Adrenal gland (tissue), 12 donors: ENCODE results near the gene RGMB. TPM values are rescaled to one million over a fixed set of nuclear protein-coding genes. Genes with fewer than 3 reads are reported as not detected.

ENCODE experiments used
- DNase-seq, 7 donors: peaks; one replicate each; pipeline ENCODE4 v3.0.0-alpha.2; 2019 to 2020
- H3K27ac ChIP-seq, 5 donors: fragments of 200-600 bp; sonication (generic) in 4 of 5; 1 replicate in 3 of 5; 2 replicates in 2 of 5; pipeline versions ENCODE4 v1.5.1 to v1.8.0; 2016 to 2020; ENCODE audit warnings: mild to moderate bottlenecking in 1 of 5
- H3K27me3 ChIP-seq: fragments of 200-600 bp; 2 replicates; pipeline ENCODE4 v1.8.0; 2021
- H3K36me3 ChIP-seq, 2 donors: fragments of 200-600 bp; replicated peaks in 1 of 2; 1 replicate in 1 of 2; 2 replicates in 1 of 2; pipeline versions ENCODE4 v1.5.1 to v1.8.0; 2018 to 2022
- H3K4me1 ChIP-seq, 2 donors: fragments of 200-600 bp; replicated peaks in 1 of 2; 1 replicate in 1 of 2; 2 replicates in 1 of 2; pipeline versions ENCODE4 v1.5.1 to v1.8.0; 2018 to 2021
- H3K4me3 ChIP-seq, 4 donors: fragments of 200-600 bp; sonication (generic) in 3 of 4; one replicate each; pipeline ENCODE4 v1.5.1; 2016 to 2018
- H3K9me3 ChIP-seq, 3 donors: fragments of 200-600 bp; sonication (generic) in 1 of 3; replicated peaks in 1 of 3; 1 replicate in 2 of 3; 2 replicates in 1 of 3; pipeline versions ENCODE4 v1.5.1 to v1.8.0; 2016 to 2021
- CTCF ChIP-seq, 6 experiments: fragments of 450-650 bp in 4 of 6; fragments of 200-600 bp in 2 of 6; sonication (generic) in 1 of 6; IDR thresholded peaks; 1 replicate in 5 of 6; 2 replicates in 1 of 6; pipeline versions ENCODE4 v1.5.1 to v1.8.0; 2016 to 2021; ENCODE audit warnings: antibody characterized with exemption in 6 of 6, mild to moderate bottlenecking in 2 of 6, moderate library complexity in 1 of 6
- POLR2A ChIP-seq, 2 donors: fragments of 450-650 bp; IDR thresholded peaks; one replicate each; pipeline ENCODE4 v1.6.1; 2017; ENCODE audit warnings: antibody characterized with exemption in 2 of 2, mild to moderate bottlenecking in 2 of 2, moderate library complexity in 1 of 2
- WGBS, 4 donors: extraction: QIAGEN DNeasy Blood & Tissue Kit in 2 of 4; methylation state at CpG; one replicate each; pipeline versions ENCODE4 v1.1.5 to v1.1.7; 2013 to 2017; 5-methylcytosine and 5-hydroxymethylcytosine counted together
- intact Hi-C, 2 donors: fragments of 100-400 bp; cut with DNase I; formaldehyde crosslinking; loops; one replicate each; pipeline versions ENCODE4 v1.14.1 to v1.15.0; 2022 to 2023
- polyA plus RNA-seq, 3 donors: library from polyadenylated mRNA; stranded (reverse); fragments of 200-250 nt in 2 of 3; fragments of 350-450 nt in 1 of 3; fragmentation: Illumina TruSeq in 1 of 3; extraction: RNeasy Lipid Tissue Mini Kit (QIAGEN cat#74804) in 1 of 3; gene quantifications; one replicate each; pipeline ENCODE4 v1.2.3, GENCODE V29; 2013 to 2014
- total RNA-seq, 9 donors: library from RNA; depleted of rRNA in 4 of 9; stranded (reverse); fragments of >200 nt in 4 of 9; fragments of 120-200 nt in 1 of 9; fragmentation: NEBNext Ultra II Directional in 1 of 9; extraction: Animal tissue kit (Norgen Biotek cat#: 25700) in 1 of 9; gene quantifications; one replicate each; pipeline versions ENCODE4 v1.1.0 to v1.2.4, GENCODE V29; 2013 to 2023
- donor health status: healthy with polysubstance abuse.
- donor health status: Bipolar disorder and iron deficiency.
- donor health status: DM: yes; HTN: yes; CAD: no.
- donor health status: DM: no; HTN: no; CAD: no.
- donor health status: DM: no; HTN: no; CAD: no.
- donor health status: DM: yes; HTN: yes; CAD: no.

The RGMB gene
- total and polyA plus RNA-seq, 12 donors = 1.0 to 14.4 (median 9.6) TPM

GRCh38 chr5:98827588-98828284 is 54.3 kb downstream of the RGMB start:
- DNase-seq = no peak
- intact Hi-C loops = no loop called here
- H3K9me3 ChIP-seq = no peaks in the 10 kb centered on the region
- H3K27me3 ChIP-seq = no peaks in the 10 kb centered on the region
- no peaks in the 10 kb centered on the region for H3K36me3 ChIP-seq
- no peak overlapping the region for H3K4me3 ChIP-seq
- no peak for TF ChIP-seq CTCF (IDR thresholded peaks at IDR 0.05)
- H3K4me1 ChIP-seq = no peaks in the 10 kb centered on the region
- no peak overlapping the region for H3K27ac ChIP-seq
- 64 to 77% (median 72%) methylated on average over 5 to 7 of the region's 7 CpGs for WGBS, 4 donors

GRCh38 chr5:98836175-98836574 is 62.7 kb downstream of the RGMB start:
- no peaks in the 10 kb centered on the region for H3K4me1 ChIP-seq
- H3K27ac ChIP-seq = no peak overlapping the region
- H3K9me3 ChIP-seq = no peaks in the 10 kb centered on the region
- TF ChIP-seq POLR2A (IDR thresholded peaks at IDR 0.05) = no peak
- TF ChIP-seq CTCF (IDR thresholded peaks at IDR 0.05) = no peak
- WGBS, 4 donors = 90 to 96% (median 94%) methylated on average over 5 of the region's 5 CpGs
- DNase-seq = no peak
- H3K36me3 ChIP-seq = no peaks in the 10 kb centered on the region
- intact Hi-C loops = no loop called here
- no peaks in the 10 kb centered on the region for H3K27me3 ChIP-seq
- H3K4me3 ChIP-seq = no peak overlapping the region

- Histone ChIP-seq H3K4me1 (no peaks in the 10 kb centered on the region), H3K27me3 (no peaks in the 10 kb centered on the region), H3K36me3 (no peaks in the 10 kb centered on the region), H3K27ac (no peak overlapping the region), H3K9me3 (no peaks in the 10 kb centered on the region), H3K4me3 (peak overlapping the region in 1 of 4 donors; percentile 37)
- WGBS, 4 donors = 40 to 67% (median 54%) methylated on average over 29 to 42 of the region's 42 CpGs
- peak in 1 of 7 donors; percentile 10 for DNase-seq
- intact Hi-C loops = no loop called here
- TF ChIP-seq POLR2A (IDR thresholded peaks at IDR 0.05) = no peak
- TF ChIP-seq CTCF (IDR thresholded peaks at IDR 0.05) = peak in 3 of 6 experiments; percentile 9 to 42 (median 13)
Measured at GRCh38 chr5:98839469-98840383, 66.3 kb downstream of the RGMB start.

GRCh38 chr5:98840946-98841345 is 67.5 kb downstream of the RGMB start:
- no peaks in the 10 kb centered on the region for H3K4me1 ChIP-seq
- no peaks in the 10 kb centered on the region for H3K36me3 ChIP-seq
- H3K27me3 ChIP-seq = no peaks in the 10 kb centered on the region
- intact Hi-C loops = no loop called here
- DNase-seq = no peak
- 79 to 93% (median 90%) methylated on average over 1 of the region's 1 CpG for WGBS, 4 donors
- no peaks in the 10 kb centered on the region for H3K9me3 ChIP-seq
- TF ChIP-seq CTCF (IDR thresholded peaks at IDR 0.05) = no peak
- no peak for TF ChIP-seq POLR2A (IDR thresholded peaks at IDR 0.05)
- H3K4me3 ChIP-seq = no peak overlapping the region
- H3K27ac ChIP-seq = no peak overlapping the region
